Mucosa of gallbladder (tissue), 1 donor: Measurements from ENCODE around the gene MRTFA. TPM values are rescaled to one million over a fixed set of nuclear protein-coding genes. Genes with fewer than 3 reads are reported as not detected.

ENCODE experiments used
- DNase-seq: peaks from one replicate; pipeline ENCODE4 v3.0.0-alpha.2; 2020; ENCODE audit warnings: low spot score
- total RNA-seq: library from RNA; stranded (reverse); gene quantifications from one replicate; pipeline ENCODE4 v1.2.1, GENCODE V29; 2021
- donor health status: DM: no; HTN: no; CAD: no.

The MRTFA gene
- total RNA-seq, 1 donor from 2014 or later, result 44.1 TPM

- no peak for DNase-seq
Measured at GRCh38 chr22:40428796-40429195, 207.7 kb downstream of the MRTFA start.

- DNase-seq, result no peak
Measured at GRCh38 chr22:40426594-40427333, 209.8 kb downstream of the MRTFA start.

GRCh38 chr22:40425082-40425481 is 211.4 kb downstream of the MRTFA start:
- DNase-seq, result no peak

- no peak for DNase-seq
Measured at GRCh38 chr22:40423882-40424640, 212.5 kb downstream of the MRTFA start.

GRCh38 chr22:40423310-40423688 is 213.2 kb downstream of the MRTFA start:
- DNase-seq, result no peak

GRCh38 chr22:40422558-40423309 is 213.8 kb downstream of the MRTFA start:
- no peak for DNase-seq

- no peak for DNase-seq
Measured at GRCh38 chr22:40421941-40422340, 214.6 kb downstream of the MRTFA start.

GRCh38 chr22:40421082-40421350 is 215.5 kb downstream of the MRTFA start:
- DNase-seq, result no peak

- DNase-seq, result no peak
Measured at GRCh38 chr22:40420341-40421081, 216.0 kb downstream of the MRTFA start.

- DNase-seq, result no peak
Measured at GRCh38 chr22:40419718-40420117, 216.8 kb downstream of the MRTFA start.

- no peak for DNase-seq
Measured at GRCh38 chr22:40418366-40419201, 217.9 kb downstream of the MRTFA start.

- no peak for DNase-seq
Measured at GRCh38 chr22:40417881-40418280, 218.6 kb downstream of the MRTFA start.

- no peak for DNase-seq
Measured at GRCh38 chr22:40417041-40417440, 219.5 kb downstream of the MRTFA start.

- no peak for DNase-seq
Measured at GRCh38 chr22:40416636-40417035, 219.9 kb downstream of the MRTFA start.

- DNase-seq, result no peak
Measured at GRCh38 chr22:40416267-40416570, 220.3 kb downstream of the MRTFA start.

GRCh38 chr22:40415531-40416266 is 220.8 kb downstream of the MRTFA start:
- DNase-seq, result no peak

- no peak for DNase-seq
Measured at GRCh38 chr22:40414838-40415505, 221.5 kb downstream of the MRTFA start.

GRCh38 chr22:40414311-40414710 is 222.2 kb downstream of the MRTFA start:
- DNase-seq, result no peak

- DNase-seq, result no peak
Measured at GRCh38 chr22:40413873-40414272, 222.6 kb downstream of the MRTFA start.

- no peak for DNase-seq
Measured at GRCh38 chr22:40412441-40412840, 224.1 kb downstream of the MRTFA start.
